Neuronal stem cell (in vitro differentiated cells): ENCODE data around the gene TRMT112.

Experiments
- DNase-seq: peaks from one replicate; pipeline ENCODE4 v3.0.0-alpha.2; 2013; ENCODE audit warnings: low spot score
- H2AFZ ChIP-seq: one replicate; pipeline ENCODE4 v1.6.1; 2013; ENCODE audit warnings: mild to moderate bottlenecking, low read length, inconsistent platforms
- H2AK5ac ChIP-seq: 2 replicates; pipeline ENCODE4 v1.6.1; 2013; ENCODE audit warnings: low read depth, mild to moderate bottlenecking, inconsistent platforms, low read length, moderate library complexity, mixed read lengths
- H2BK120ac ChIP-seq: 2 replicates; pipeline ENCODE4 v1.6.1; 2013; ENCODE audit warnings: low read depth, mild to moderate bottlenecking, inconsistent platforms, low read length, moderate library complexity, mixed read lengths
- H2BK12ac ChIP-seq: one replicate; pipeline ENCODE4 v1.6.1; 2013; ENCODE audit warnings: low read length, inconsistent platforms
- H2BK15ac ChIP-seq: 2 replicates; pipeline ENCODE4 v1.6.1; 2013; ENCODE audit warnings: mild to moderate bottlenecking, low read length, inconsistent platforms, mixed read lengths
- H2BK5ac ChIP-seq: one replicate; pipeline ENCODE4 v1.6.1; 2013; ENCODE audit warnings: inconsistent platforms, mild to moderate bottlenecking, low read length, moderate library complexity
- H3K14ac ChIP-seq: one replicate; pipeline ENCODE4 v1.6.1; 2013; ENCODE audit warnings: low read length, inconsistent platforms
- H3K18ac ChIP-seq: 2 replicates; pipeline ENCODE4 v1.6.1; 2013; ENCODE audit warnings: low read length, inconsistent platforms
- H3K23ac ChIP-seq: 2 replicates; pipeline ENCODE4 v1.6.1; 2013; ENCODE audit warnings: low read depth, mild to moderate bottlenecking, mixed read lengths, low read length, inconsistent platforms; ENCODE audit not compliant: poor library complexity
- H3K27ac ChIP-seq: replicated peaks from 3 replicates; pipeline ENCODE4 v1.5.1; 2013; ENCODE audit warnings: low read length, inconsistent platforms
- H3K27me3 ChIP-seq, 3 experiments: 2 replicates each; pipeline ENCODE4 v1.6.1; 2013; ENCODE audit warnings: low read length in 3 of 3, mild to moderate bottlenecking in 2 of 3, inconsistent platforms in 1 of 3, low read depth in 1 of 3, mixed read lengths in 1 of 3, moderate library complexity in 1 of 3; ENCODE audit not compliant: control insufficient read depth in 3 of 3, insufficient read depth in 3 of 3
- H3K36me3 ChIP-seq, 2 donors: replicated peaks in 1 of 2; 2 replicates each; pipeline ENCODE4 v1.6.1; 2013; ENCODE audit warnings: low read length in 2 of 2; ENCODE audit not compliant: control insufficient read depth in 2 of 2, insufficient read depth in 2 of 2
- H3K4ac ChIP-seq: 2 replicates; pipeline ENCODE4 v1.6.1; 2013; ENCODE audit warnings: inconsistent platforms, mild to moderate bottlenecking, low read length, moderate library complexity
- H3K4me1 ChIP-seq, 2 donors: 1 replicate in 1 of 2; 2 replicates in 1 of 2; pipeline ENCODE4 v1.6.1; 2013; ENCODE audit warnings: low read length in 2 of 2, low read depth in 1 of 2; ENCODE audit not compliant: control insufficient read depth in 2 of 2, insufficient read depth in 1 of 2
- H3K4me2 ChIP-seq: one replicate; pipeline ENCODE4 v1.6.1; 2013; ENCODE audit warnings: mild to moderate bottlenecking, low read length, inconsistent platforms; ENCODE audit not compliant: insufficient read depth, poor library complexity, severe bottlenecking
- H3K4me3 ChIP-seq, 2 donors: 2 replicates each; pipeline ENCODE4 v1.5.1; 2013; ENCODE audit warnings: low read length in 2 of 2, mild to moderate bottlenecking in 2 of 2, inconsistent platforms in 1 of 2, moderate library complexity in 1 of 2
- H3K79me1 ChIP-seq: one replicate; pipeline ENCODE4 v1.6.1; 2013; ENCODE audit warnings: low read depth, mild to moderate bottlenecking, inconsistent platforms, low read length, moderate library complexity
- H3K9ac ChIP-seq: one replicate; pipeline ENCODE4 v1.6.1; 2013; ENCODE audit warnings: mild to moderate bottlenecking, low read depth, low read length, inconsistent platforms; ENCODE audit not compliant: poor library complexity
- H3K9me3 ChIP-seq, 2 donors: replicated peaks in 1 of 2; 2 replicates each; pipeline versions ENCODE3 to v1.6.1; 2013; ENCODE audit warnings: low read length in 2 of 2, mild to moderate bottlenecking in 2 of 2, inconsistent platforms in 1 of 2, low read depth in 1 of 2, mixed read lengths in 1 of 2, moderate library complexity in 1 of 2; ENCODE audit not compliant: control insufficient read depth in 2 of 2, insufficient read depth in 1 of 2
- H4K8ac ChIP-seq: one replicate; pipeline ENCODE4 v1.6.1; 2013; ENCODE audit warnings: low read depth, mild to moderate bottlenecking, inconsistent platforms, low read length, moderate library complexity
- H4K91ac ChIP-seq: one replicate; pipeline ENCODE4 v1.6.1; 2013; ENCODE audit warnings: low read length, low read depth, mild to moderate bottlenecking, inconsistent platforms; ENCODE audit not compliant: poor library complexity
- WGBS, 2 donors: extraction: QIAGEN DNeasy Blood & Tissue Kit; methylation state at CpG; one replicate each; pipeline ENCODE4 v1.1.7; 2013; ENCODE audit warnings: missing lambda C conversion rate in 2 of 2, mixed read lengths in 1 of 2; ENCODE audit not compliant: insufficient read length in 2 of 2, insufficient replicate concordance in 1 of 2; ENCODE audit errors: extremely low coverage in 2 of 2; 5-methylcytosine and 5-hydroxymethylcytosine counted together

The TRMT112 gene

DNA sequence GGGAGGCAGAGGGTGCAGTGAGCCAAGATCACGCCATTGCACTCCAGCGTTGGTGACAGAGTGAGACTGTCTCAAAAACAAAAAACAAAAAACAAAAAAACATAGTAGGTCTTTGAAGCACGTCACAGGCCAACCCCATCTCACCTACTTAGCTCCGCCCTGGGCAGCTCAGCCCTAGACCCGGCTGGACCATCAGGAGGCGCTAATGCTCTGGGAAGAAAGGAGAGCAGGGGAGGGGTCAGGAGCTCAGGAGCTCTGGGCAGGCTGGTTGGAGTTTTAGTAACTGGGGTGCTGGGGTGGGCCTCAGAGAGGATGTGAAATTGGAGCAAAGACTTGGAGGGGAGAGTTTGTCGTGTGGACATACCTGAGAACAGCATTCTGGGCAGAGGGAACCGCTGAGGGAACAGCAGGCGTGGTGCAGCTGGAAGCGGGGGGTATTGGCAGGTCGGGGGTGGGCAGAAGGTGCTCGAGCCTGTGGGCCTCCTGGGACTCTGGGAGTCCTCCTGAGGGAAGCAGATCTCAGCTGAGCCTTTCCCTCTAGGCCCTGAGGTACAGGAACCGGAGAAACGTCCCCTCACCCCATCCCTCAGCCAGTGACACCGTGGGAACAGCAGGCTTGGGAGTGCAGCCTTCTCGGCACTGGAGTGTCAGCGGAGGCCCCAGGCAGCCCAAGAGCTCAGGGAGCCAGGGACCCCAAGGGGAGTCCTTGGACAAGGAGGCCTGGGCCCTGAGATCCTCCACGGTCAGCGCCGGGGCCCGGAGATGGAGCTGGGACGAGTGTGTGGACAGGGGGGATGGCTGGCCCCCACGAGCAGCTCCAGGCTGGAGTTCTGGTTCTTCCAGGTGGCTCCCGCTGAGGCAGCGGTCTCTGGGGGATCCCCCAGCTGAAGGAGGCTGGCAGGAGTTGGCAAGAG lies 39.4 kb upstream of the TRMT112 start:
- peak overlapping the region; percentile 38 for H3K14ac ChIP-seq
- peak overlapping the region; percentile 90 for H2BK12ac ChIP-seq
- peak overlapping the region; percentile 52 for H2BK15ac ChIP-seq
- peak overlapping the region; percentile 30 for H3K9ac ChIP-seq
- H2AFZ ChIP-seq: peak overlapping the region; percentile 35
- DNase-seq: peak; percentile 62
- H2BK120ac ChIP-seq: peak overlapping the region; percentile 97
- H4K91ac ChIP-seq: no peak overlapping the region
- H3K18ac ChIP-seq: peak overlapping the region; percentile 92
- peaks cover 8% of the 10 kb centered on the region for H3K79me1 ChIP-seq
- no peak overlapping the region for H3K4ac ChIP-seq
- H3K4me3 ChIP-seq: peak overlapping the region in 1 of 2 donors; percentile 9
- H3K36me3 ChIP-seq: peaks cover 2 to 16% of the 10 kb centered on the region in 2 donors
- no peak overlapping the region for H4K8ac ChIP-seq
- peak overlapping the region; percentile 18 for H3K4me2 ChIP-seq
- peak overlapping the region; percentile 43 for H3K23ac ChIP-seq
- peak overlapping the region; percentile 82 for H2BK5ac ChIP-seq
- no peak overlapping the region for H3K27ac ChIP-seq
- no peaks in the 10 kb centered on the region for H3K27me3 ChIP-seq
- H3K9me3 ChIP-seq: no peaks in the 10 kb centered on the region
- H3K4me1 ChIP-seq: peaks cover 28 to 38% of the 10 kb centered on the region in 2 donors
- WGBS, 2 donors: no CpG with 5 or more reads among the region's 25 CpGs
- H2AK5ac ChIP-seq: peak overlapping the region; percentile 77

DNA sequence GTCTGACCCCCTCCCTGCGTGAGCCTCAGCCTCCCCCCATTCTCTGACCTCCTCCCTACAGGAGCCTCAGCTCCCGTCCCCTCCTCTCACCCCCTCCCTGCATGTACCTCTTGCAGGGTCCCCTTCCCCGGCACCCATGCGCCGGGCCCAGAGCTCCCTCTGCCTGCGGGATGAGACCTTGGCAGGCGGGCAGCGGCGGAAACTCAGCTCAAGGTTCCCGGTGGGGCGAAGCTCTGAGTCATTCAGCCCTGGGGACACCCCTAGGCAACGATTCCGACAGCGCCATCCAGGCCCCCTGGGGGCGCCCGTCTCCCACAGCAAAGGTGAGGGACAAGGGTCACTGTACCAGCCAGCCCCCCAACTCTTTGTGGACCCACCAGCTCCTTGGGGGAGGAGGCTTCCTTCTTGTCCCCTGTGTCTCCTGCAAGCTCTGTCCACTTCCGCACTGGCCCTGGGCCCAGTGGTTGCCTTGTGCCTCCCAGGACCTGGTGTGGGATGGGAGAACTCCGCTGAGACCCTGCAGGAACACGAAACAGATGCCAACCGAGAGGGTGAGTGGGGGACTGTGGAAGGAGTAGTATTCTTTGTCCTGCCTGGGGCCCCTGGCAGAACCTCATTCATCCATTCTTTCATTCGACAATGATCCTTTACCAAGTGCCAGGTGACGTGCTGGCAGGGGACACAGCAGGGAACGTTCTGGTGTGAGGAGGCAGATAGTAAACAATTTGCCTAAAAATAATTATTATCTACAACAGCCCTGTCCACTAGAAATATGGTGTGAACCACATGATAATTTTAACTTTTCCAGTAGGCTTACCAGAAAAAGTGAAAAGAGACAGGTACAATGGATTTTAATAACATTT lies 38.0 kb upstream of the TRMT112 start:
- H2AFZ ChIP-seq: peak overlapping the region; percentile 90
- H3K27ac ChIP-seq: peak overlapping the region; percentile 46
- H3K4me1 ChIP-seq: peaks cover 28 to 45% of the 10 kb centered on the region in 2 donors
- H4K8ac ChIP-seq: peak overlapping the region; percentile 92
- peak overlapping the region; percentile 92 for H3K18ac ChIP-seq
- DNase-seq: no peak
- H3K4me3 ChIP-seq: peak overlapping the region; percentile 12 to 53
- no peak overlapping the region for H2BK120ac ChIP-seq
- WGBS, 2 donors: no CpG with 5 or more reads among the region's 23 CpGs
- H3K14ac ChIP-seq: no peak overlapping the region
- no peaks in the 10 kb centered on the region for H3K27me3 ChIP-seq
- H3K9ac ChIP-seq: peak overlapping the region; percentile 50
- peak overlapping the region; percentile 94 for H2BK12ac ChIP-seq
- H3K36me3 ChIP-seq: peaks cover 0 to 2% of the 10 kb centered on the region in 2 donors
- H3K79me1 ChIP-seq: peaks cover 8% of the 10 kb centered on the region
- H2AK5ac ChIP-seq: peak overlapping the region; percentile 97
- peak overlapping the region; percentile 33 for H3K4me2 ChIP-seq
- peak overlapping the region; percentile 99 for H2BK15ac ChIP-seq
- H3K4ac ChIP-seq: peak overlapping the region; percentile 89
- H3K9me3 ChIP-seq: no peaks in the 10 kb centered on the region
- no peak overlapping the region for H4K91ac ChIP-seq
- peak overlapping the region; percentile 34 for H3K23ac ChIP-seq
- H2BK5ac ChIP-seq: peak overlapping the region; percentile 93

DNA sequence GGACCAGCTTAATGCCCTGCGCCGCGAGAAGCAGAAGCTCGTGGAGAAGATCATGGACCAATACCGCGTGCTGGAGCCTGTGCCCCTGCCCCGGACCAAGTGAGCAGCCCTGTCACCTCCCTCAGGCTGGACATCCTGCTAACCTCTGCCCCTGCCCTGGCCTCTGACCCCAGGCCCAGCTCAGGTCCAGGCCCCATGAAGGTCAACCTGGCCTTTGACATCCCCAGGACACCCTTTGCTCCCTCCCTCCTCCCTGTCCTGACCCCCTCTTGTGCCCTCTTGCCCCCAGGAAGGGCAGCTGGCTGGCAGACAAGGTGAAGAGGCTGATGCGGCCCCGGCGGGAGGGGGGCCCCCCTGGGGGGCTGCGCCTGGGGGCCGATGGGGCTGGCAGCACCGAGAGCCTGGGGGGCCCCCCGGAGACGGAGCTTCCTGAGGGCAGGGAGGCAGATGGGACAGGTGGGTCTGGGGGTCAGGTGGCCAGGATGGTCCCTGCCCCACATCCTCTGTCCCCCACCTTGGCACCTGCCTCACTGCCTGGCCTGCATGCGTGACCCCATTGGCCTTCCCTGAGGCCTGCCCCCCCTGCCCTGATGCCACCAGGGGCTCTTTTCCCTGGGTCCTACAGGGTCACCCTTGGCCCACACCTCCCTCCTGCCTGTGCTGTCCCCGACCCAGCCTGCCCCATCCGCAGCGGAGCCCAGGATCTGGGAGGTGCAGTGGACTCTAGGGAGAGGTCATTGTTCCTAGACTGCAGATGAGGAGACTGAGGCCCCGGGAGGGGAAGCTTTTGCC lies 36.6 kb upstream of the TRMT112 start:
- no peak for DNase-seq
- peak overlapping the region; percentile 64 for H4K91ac ChIP-seq
- peak overlapping the region; percentile 99 for H2AK5ac ChIP-seq
- no CpG with 5 or more reads among the region's 20 CpGs for WGBS, 2 donors
- no peak overlapping the region for H4K8ac ChIP-seq
- peak overlapping the region; percentile 81 for H3K18ac ChIP-seq
- H3K23ac ChIP-seq: peak overlapping the region; percentile 43
- H3K27me3 ChIP-seq: no peaks in the 10 kb centered on the region
- peak overlapping the region; percentile 35 for H2BK120ac ChIP-seq
- H3K79me1 ChIP-seq: peaks cover 4% of the 10 kb centered on the region
- no peaks in the 10 kb centered on the region for H3K36me3 ChIP-seq
- no peak overlapping the region for H3K14ac ChIP-seq
- H3K4me1 ChIP-seq: peaks cover 23 to 45% of the 10 kb centered on the region in 2 donors
- H2BK15ac ChIP-seq: peak overlapping the region; percentile 83
- H3K27ac ChIP-seq: no peak overlapping the region
- H3K4ac ChIP-seq: no peak overlapping the region
- H2BK5ac ChIP-seq: peak overlapping the region; percentile 19
- peak overlapping the region; percentile 50 for H3K9ac ChIP-seq
- no peak overlapping the region for H3K4me2 ChIP-seq
- no peaks in the 10 kb centered on the region for H3K9me3 ChIP-seq
- H3K4me3 ChIP-seq: no peak overlapping the region
- no peak overlapping the region for H2AFZ ChIP-seq
- H2BK12ac ChIP-seq: peak overlapping the region; percentile 94
